ENCODE data around the gene ANKRD63. TPM values are rescaled to one million over a fixed set of nuclear protein-coding genes. Genes with fewer than 3 reads are reported as not detected.
A peak's percentile ranks its signal among the peaks of the same experiment; 100 is the strongest.

The ANKRD63 gene
- total RNA-seq, 1 experiment from 2014 or later: not detected

GRCh38 chr15:40290918-40291574, 8.2 kb upstream of the ANKRD63 start:
- TF ChIP-seq CTCF (IDR thresholded peaks at IDR 0.05; ENCODE audit: unreplicated experiment): no peak
- no peaks in the 10 kb centered on the region for H3K9me3 Mint-ChIP-seq (ENCODE audit: unreplicated experiment)
- intact Hi-C loops (cut with micrococcal nuclease): no loop called here
- H3K36me3 Mint-ChIP-seq (ENCODE audit: insufficient read depth, unreplicated experiment): peaks cover 4% of the 10 kb centered on the region
- H3K27ac Mint-ChIP-seq (ENCODE audit: low read depth, unreplicated experiment): no peak overlapping the region
- peaks cover 4% of the 10 kb centered on the region for H3K4me1 Mint-ChIP-seq (ENCODE audit: insufficient read depth, unreplicated experiment)
- CTCF ChIA-PET: interaction anchor here (0.5 to 9.5 kb wide), 18 partner anchors 12 to 1586 kb away, joined by 3 to 101 read pairs (median 4); partner anchors contain the start of genes CCDC9B and PLCB2
- H3K27me3 Mint-ChIP-seq (ENCODE audit: insufficient read depth, unreplicated experiment): peaks cover 10% of the 10 kb centered on the region
- peak; percentile 63 for DNase-seq (ENCODE audit: unreplicated experiment)
- no TSS peak for BruUV-seq (replicated peaks)
- peak overlapping the region; percentile 62 for H3K4me3 Mint-ChIP-seq (ENCODE audit: unreplicated experiment)
- POLR2A ChIA-PET: interaction anchor here (0.9 kb wide), 1 partner anchor 21 kb away, joined by 3 read pairs; no protein-coding TSS in a partner anchor

GRCh38 chr15:40290545-40290917, 7.7 kb upstream of the ANKRD63 start:
- POLR2A ChIA-PET: interaction anchor here (0.9 kb wide), 1 partner anchor 21 kb away, joined by 3 read pairs; no protein-coding TSS in a partner anchor
- Mint-ChIP-seq H3K4me3 (ENCODE audit: unreplicated experiment) (peak overlapping the region; percentile 62), H3K27me3 (ENCODE audit: insufficient read depth, unreplicated experiment) (peaks cover 5% of the 10 kb centered on the region), H3K27ac (ENCODE audit: low read depth, unreplicated experiment) (no peak overlapping the region), H3K36me3 (ENCODE audit: insufficient read depth, unreplicated experiment) (peaks cover 4% of the 10 kb centered on the region), H3K9me3 (ENCODE audit: unreplicated experiment) (no peaks in the 10 kb centered on the region), H3K4me1 (ENCODE audit: insufficient read depth, unreplicated experiment) (peaks cover 4% of the 10 kb centered on the region)
- no peak for DNase-seq (ENCODE audit: unreplicated experiment)
- no TSS peak for BruUV-seq (replicated peaks)
- intact Hi-C loops (cut with micrococcal nuclease): no loop called here
- no peak for TF ChIP-seq CTCF (IDR thresholded peaks at IDR 0.05; ENCODE audit: unreplicated experiment)
- CTCF ChIA-PET: interaction anchor here (0.6 to 9.5 kb wide), 17 partner anchors 13 to 1585 kb away, joined by 3 to 101 read pairs (median 5); partner anchors contain the start of genes CCDC9B and PLCB2

- Mint-ChIP-seq H3K4me1 (ENCODE audit: insufficient read depth, unreplicated experiment) (peaks cover 4% of the 10 kb centered on the region), H3K27ac (ENCODE audit: low read depth, unreplicated experiment) (no peak overlapping the region), H3K36me3 (ENCODE audit: insufficient read depth, unreplicated experiment) (peaks cover 4% of the 10 kb centered on the region), H3K4me3 (ENCODE audit: unreplicated experiment) (no peak overlapping the region), H3K27me3 (ENCODE audit: insufficient read depth, unreplicated experiment) (no peaks in the 10 kb centered on the region), H3K9me3 (ENCODE audit: unreplicated experiment) (no peaks in the 10 kb centered on the region)
- DNase-seq (ENCODE audit: unreplicated experiment): peak; percentile 58
- CTCF ChIA-PET: interaction anchor here (0.7 to 9.5 kb wide), 19 partner anchors 12 to 167 kb away, joined by 3 to 101 read pairs (median 6); partner anchors contain the start of genes CCDC9B and PLCB2
- POLR2A ChIA-PET: interaction anchor here (1.0 to 1.5 kb wide), 6 partner anchors 37 to 132 kb away, joined by 3 to 5 read pairs (median 3); no protein-coding TSS in a partner anchor
- BruUV-seq (replicated peaks): no TSS peak
- intact Hi-C loops (cut with micrococcal nuclease): loop anchor here (1.0 kb wide), 1 partner anchor 24 kb away; no protein-coding TSS in a partner anchor
- peak; percentile 12 for TF ChIP-seq CTCF (IDR thresholded peaks at IDR 0.05; ENCODE audit: unreplicated experiment)
Observed at GRCh38 chr15:40289140-40289775, 6.4 kb upstream of the ANKRD63 start.

- peaks cover 4% of the 10 kb centered on the region for H3K4me1 Mint-ChIP-seq (ENCODE audit: insufficient read depth, unreplicated experiment)
- H3K9me3 Mint-ChIP-seq (ENCODE audit: unreplicated experiment): no peaks in the 10 kb centered on the region
- CTCF ChIA-PET: interaction anchor here (1.3 to 9.5 kb wide), 8 partner anchors 11 to 134 kb away, joined by 4 to 101 read pairs (median 18); partner anchors contain the start of genes CCDC9B and PLCB2
Observed at GRCh38 chr15:40287968-40288367, 5.1 kb upstream of the ANKRD63 start.

More at GRCh38 chr15:40287968-40288367, 5.1 kb upstream of the ANKRD63 start:
- intact Hi-C loops (cut with micrococcal nuclease): no loop called here
- TF ChIP-seq CTCF (IDR thresholded peaks at IDR 0.05; ENCODE audit: unreplicated experiment): no peak
- Mint-ChIP-seq H3K36me3 (ENCODE audit: insufficient read depth, unreplicated experiment) (peaks cover 4% of the 10 kb centered on the region), H3K27ac (ENCODE audit: low read depth, unreplicated experiment) (no peak overlapping the region), H3K27me3 (ENCODE audit: insufficient read depth, unreplicated experiment) (no peaks in the 10 kb centered on the region), H3K4me3 (ENCODE audit: unreplicated experiment) (no peak overlapping the region)
- no TSS peak for BruUV-seq (replicated peaks)
- POLR2A ChIA-PET: no interaction called here
- no peak for DNase-seq (ENCODE audit: unreplicated experiment)
